ENCODE data around the gene NAPB.
A peak's percentile ranks its signal among the peaks of the same experiment; 100 is the strongest.
"Not testable (repeated sequence)": the region's sequence is repeated elsewhere in the genome, so short reads cannot be mapped to it uniquely, and the experiment has no call there.

The NAPB gene

GRCh38 chr20:23420943-23421931, at the start of gene NAPB:
NAPB (minus strand) TSS chr20:23421488; CDS start chr20:23421402, 86 bp downstream.
- peak; percentile 92 for DNase-seq (ENCODE audit: low read depth)

DNA sequence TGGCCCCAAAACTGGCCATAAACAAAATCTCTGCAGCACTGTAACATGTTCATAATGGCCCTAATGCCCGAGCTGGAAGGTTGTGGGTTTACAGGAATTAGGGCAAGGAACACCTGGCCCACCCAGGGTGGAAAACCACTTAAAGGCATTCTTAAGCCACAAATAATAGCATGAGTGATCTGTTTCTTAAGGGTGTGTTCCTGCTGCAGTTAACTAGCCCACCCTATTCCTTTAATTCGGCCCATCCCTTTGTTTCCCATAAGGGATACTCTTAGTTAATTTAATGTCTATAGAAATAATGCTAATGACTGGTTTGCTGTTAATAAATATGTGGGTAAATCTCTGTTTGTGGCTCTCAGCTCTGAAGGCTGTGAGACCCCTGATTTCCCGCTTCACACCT, 45.7 kb upstream of the NAPB start:
- not testable (repeated sequence) for DNase-seq (ENCODE audit: low read depth)

GRCh38 chr20:23461180-23461579, 39.9 kb upstream of the NAPB start:
- DNase-seq (ENCODE audit: low read depth), result no peak

- no peak for DNase-seq (ENCODE audit: low read depth)
Observed at GRCh38 chr20:23459461-23460150, 38.3 kb upstream of the NAPB start.

- no peak for DNase-seq (ENCODE audit: low read depth)
Observed at GRCh38 chr20:23456873-23457272, 35.6 kb upstream of the NAPB start.

DNA sequence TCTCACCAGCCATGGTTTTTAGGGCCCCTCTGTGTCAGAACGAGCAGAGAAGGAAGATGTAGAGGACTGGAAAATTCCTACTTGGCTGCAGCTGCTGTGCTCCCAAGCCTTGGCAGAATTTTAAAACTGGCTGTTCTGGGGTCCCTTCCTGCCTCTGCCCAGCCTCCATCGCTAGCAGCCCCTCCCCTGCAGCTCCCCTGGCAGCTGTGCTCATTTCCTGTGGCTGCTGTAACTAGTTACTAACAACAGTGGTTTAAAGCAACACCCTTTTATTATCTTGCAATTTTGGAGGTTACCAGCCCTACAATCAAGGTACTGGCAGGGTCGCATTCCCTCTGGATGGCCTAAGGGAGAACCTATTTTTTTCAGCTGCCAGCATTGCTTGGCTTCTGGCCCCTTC, 35.1 kb upstream of the NAPB start:
- DNase-seq (ENCODE audit: low read depth), result no peak

DNA sequence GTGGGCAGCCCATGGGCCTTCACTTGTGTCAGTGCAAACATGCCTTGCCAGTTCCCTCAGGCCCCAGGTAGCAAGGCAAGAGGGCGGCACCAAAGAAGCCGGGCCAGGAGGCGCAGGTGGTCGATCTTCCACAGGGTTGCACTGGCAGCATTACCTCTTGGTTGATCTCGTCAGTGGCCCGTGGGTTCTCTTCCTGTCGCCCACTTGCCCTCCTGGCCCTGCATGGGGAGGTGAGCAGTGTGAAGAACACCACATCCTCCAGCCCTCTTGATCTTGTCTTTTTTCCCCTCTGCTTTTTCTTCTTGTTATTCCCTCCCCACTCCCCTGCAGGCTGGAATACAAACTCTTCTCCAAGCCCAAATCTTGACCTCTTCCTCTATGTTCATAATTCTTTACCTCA, 34.4 kb upstream of the NAPB start:
- DNase-seq (ENCODE audit: low read depth), result no peak

GRCh38 chr20:23454816-23455215, 33.5 kb upstream of the NAPB start:
- DNase-seq (ENCODE audit: low read depth), result no peak

GRCh38 chr20:23453549-23454543, 32.6 kb upstream of the NAPB start:
- no peak for DNase-seq (ENCODE audit: low read depth)

GRCh38 chr20:23452776-23453175, 31.5 kb upstream of the NAPB start, which contains the start of gene CST11:
CST11 (minus strand) TSS chr20:23452876; CDS start chr20:23452811, 65 bp downstream.
- no peak for DNase-seq (ENCODE audit: low read depth)

GRCh38 chr20:23451956-23452487, 30.7 kb upstream of the NAPB start:
- DNase-seq (ENCODE audit: low read depth), result no peak

GRCh38 chr20:23450877-23451276, 29.6 kb upstream of the NAPB start:
- DNase-seq (ENCODE audit: low read depth), result no peak

GRCh38 chr20:23449421-23449820, 28.1 kb upstream of the NAPB start:
- DNase-seq (ENCODE audit: low read depth), result no peak

GRCh38 chr20:23448167-23448566, 26.9 kb upstream of the NAPB start:
- no peak for DNase-seq (ENCODE audit: low read depth)

DNA sequence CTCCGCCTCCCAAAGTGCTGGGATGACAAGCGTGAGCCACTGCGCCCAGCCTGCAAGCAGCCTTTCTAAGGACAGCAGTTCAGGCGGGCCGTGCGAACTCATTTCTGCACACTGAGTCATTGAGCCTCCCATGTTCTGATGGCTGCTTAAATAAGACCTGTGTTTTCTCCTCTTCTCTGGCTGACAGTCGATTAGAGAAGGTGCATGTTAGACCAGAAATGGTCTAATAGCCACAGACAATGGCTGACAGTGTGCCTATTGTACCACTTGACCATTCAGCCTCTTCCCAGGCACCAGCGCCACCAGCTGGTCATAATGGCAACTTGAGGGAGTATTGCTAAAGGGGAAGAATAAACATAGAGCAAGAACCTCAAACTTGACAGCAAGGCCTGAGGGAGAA, 25.2 kb upstream of the NAPB start:
- no peak for DNase-seq (ENCODE audit: low read depth)

DNA sequence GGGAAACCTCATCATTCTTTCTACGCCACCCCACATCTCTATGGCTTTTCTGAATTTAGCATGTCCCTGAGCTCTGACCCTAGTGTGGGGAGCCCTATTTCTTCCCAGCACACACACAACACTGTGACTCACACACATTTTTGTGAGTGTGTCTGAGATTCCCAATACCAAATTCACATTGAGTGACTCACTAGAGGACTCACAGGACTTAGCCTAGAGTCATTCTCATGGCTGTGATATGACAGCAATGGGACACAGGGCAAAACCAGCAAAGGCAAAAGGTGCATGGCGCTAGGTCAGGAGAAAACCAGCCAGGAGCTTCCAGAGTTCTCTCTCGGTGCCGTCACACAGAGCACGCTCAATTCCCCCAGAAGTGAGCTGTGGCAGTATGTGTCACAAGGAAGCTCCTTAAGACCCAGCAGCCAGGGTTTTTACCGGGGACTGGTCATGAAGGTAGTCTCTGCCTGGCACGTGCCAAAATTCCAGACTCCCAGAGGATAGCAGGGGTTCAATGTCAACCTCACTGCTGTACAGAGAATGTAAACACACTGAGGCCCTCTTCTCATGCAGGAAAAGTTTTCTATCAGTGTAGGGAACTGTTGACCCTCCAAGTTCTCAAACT, 24.4 kb upstream of the NAPB start:
- DNase-seq (ENCODE audit: low read depth), result no peak

- DNase-seq (ENCODE audit: low read depth), result no peak
Observed at GRCh38 chr20:23444859-23445258, 23.6 kb upstream of the NAPB start.

GRCh38 chr20:23442436-23442835, 21.1 kb upstream of the NAPB start:
- no peak for DNase-seq (ENCODE audit: low read depth)

GRCh38 chr20:23441850-23442313, 20.6 kb upstream of the NAPB start:
- peak; percentile 45 for DNase-seq (ENCODE audit: low read depth)

DNA sequence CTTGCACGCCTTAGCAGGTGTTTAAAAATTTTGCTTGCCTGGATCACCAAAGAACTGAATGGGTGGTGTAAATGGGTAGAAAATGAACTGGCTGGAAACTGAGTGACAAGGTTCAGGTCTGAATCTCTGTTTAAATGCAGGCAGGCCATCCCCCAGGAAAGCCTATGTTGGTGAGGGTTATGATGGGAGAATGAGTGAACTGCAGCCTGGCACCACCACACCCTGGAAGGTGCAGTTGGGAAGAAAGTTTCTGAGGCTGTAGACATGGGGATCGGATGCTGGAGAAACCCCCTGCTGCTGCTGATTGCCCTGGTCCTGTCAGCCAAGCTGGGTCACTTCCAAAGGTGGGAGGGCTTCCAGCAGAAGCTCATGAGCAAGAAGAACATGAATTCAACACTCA, 18.7 kb upstream of the NAPB start:
- no peak for DNase-seq (ENCODE audit: low read depth)

DNA sequence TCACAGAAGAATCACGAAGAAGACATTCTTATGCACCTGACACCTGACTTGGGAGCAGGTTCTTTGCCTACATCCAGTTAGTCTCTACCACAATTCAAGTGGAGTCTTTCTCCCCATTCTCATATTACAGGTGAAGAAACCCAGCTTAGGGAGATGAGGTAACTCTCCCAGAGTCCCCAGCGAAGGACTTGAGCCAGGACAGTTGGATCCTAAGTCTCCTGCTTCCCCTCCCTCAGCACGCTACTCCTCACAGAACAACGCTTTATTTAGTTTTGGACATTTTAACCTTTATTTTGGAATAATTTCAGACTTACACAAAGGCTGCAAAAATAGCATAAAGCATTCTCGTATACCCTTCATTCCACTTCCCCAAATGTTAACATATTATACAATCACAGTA, 17.4 kb upstream of the NAPB start:
- DNase-seq (ENCODE audit: low read depth), result no peak
